ENCODE data around the gene ELOA2.
"Not testable (repeated sequence)": the region's sequence is repeated elsewhere in the genome, so short reads cannot be mapped to it uniquely, and the experiment has no call there.

ELOA2 gene, protein sequence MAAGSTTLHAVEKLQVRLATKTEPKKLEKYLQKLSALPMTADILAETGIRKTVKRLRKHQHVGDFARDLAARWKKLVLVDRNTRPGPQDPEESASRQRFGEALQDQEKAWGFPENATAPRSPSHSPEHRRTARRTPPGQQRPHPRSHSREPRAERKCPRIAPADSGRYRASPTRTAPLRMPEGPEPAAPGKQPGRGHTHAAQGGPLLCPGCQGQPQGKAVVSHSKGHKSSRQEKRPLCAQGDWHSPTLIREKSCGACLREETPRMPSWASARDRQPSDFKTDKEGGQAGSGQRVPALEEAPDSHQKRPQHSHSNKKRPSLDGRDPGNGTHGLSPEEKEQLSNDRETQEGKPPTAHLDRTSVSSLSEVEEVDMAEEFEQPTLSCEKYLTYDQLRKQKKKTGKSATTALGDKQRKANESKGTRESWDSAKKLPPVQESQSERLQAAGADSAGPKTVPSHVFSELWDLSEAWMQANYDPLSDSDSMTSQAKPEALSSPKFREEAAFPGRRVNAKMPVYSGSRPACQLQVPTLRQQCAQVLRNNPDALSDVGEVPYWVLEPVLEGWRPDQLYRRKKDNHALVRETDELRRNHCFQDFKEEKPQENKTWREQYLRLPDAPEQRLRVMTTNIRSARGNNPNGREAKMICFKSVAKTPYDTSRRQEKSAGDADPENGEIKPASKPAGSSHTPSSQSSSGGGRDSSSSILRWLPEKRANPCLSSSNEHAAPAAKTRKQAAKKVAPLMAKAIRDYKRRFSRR

DNA sequence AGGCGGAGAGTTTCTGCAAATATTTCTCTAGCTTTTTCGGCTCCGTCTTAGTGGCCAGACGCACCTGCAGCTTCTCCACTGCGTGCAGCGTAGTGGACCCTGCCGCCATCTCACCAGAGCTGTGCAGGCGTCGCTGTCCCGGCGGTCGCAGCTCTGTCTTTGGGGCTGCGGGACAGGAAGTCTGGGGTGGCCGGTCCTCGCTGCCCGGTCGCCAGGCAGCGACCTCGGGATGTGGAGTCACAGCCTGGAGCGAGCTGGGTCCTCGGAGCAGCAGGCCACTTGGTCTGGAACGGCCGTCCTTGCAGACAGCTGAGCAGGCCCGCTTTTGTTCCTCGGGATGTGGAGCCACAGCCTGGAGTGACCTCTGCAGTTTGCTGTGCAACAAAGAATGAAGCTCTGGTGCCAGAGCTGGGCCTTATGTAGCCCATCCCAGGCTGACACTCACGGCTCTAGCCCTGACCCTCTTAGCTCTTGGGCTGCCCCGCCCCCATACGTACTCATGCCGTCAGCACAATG is at the start of gene ELOA2:
TSS of gene ELOA2 (minus strand) at position 466 of the 516 bp plus-strand sequence. CDS start at position 109, 357 bp downstream.
- in situ Hi-C loops (cut with HindIII; ENCODE audit: low sequenced_read_pairs) = no loop called here

DNA sequence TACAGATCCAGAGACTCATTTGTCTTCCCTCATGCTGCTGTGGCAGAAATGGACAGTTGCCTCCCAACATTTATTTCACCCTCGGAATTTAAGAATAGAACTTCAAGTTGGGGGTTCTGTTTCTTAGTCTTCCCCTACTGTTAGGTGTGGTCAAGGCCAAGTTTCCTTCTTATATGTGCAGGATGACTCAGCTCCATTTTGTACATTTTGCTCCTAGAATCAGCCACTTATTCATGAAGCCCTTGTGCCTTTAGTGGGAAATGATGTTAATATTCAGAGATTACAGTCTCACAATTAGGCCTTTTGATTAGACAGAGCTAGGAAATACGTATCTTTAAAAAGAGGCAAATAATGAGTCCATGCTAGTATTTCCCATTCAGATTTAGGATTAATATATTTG is 46.2 kb upstream of the ELOA2 start:
- in situ Hi-C loops (cut with HindIII; ENCODE audit: low sequenced_read_pairs) = no loop called here

DNA sequence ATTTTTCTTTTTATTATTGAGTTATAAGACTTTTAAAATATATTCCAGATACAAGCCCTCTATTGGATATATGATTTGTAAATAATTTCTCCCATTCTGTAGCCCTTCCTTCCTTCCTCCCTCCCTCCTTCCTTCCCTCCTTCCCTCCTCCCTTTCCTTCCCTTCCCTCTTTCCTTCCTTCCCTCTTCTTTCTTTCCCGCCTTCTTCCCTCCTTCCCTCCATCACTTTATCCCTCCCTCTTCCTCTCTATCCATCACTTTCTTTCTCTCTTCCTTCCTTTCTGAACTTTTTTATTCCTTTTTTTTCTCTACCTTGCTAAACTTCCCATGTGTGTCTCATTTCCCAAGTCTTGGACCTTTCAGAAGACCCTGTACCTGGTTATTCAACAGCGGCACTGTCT is 45.5 kb upstream of the ELOA2 start:
- in situ Hi-C loops (cut with HindIII; ENCODE audit: low sequenced_read_pairs) = no loop called here

DNA sequence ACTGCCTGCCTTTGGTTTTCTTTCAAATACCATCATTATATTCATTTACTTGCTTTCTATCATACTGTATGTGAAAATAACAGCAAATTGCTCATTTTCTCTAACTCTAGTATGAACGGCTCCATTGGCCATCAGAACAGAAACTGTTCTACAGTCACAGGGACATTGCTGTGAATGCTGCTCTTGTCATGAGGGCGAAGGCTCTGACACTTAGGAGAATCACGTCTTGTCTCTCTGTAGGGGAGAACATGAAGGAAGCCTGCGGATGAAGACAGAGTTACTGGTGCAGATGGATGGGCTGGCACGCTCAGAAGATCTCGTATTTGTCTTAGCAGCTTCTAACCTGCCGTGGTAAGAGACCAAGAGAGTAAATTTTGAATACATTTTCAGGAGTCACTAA is 41.7 kb upstream of the ELOA2 start:
- in situ Hi-C loops (cut with HindIII; ENCODE audit: low sequenced_read_pairs) = no loop called here

DNA sequence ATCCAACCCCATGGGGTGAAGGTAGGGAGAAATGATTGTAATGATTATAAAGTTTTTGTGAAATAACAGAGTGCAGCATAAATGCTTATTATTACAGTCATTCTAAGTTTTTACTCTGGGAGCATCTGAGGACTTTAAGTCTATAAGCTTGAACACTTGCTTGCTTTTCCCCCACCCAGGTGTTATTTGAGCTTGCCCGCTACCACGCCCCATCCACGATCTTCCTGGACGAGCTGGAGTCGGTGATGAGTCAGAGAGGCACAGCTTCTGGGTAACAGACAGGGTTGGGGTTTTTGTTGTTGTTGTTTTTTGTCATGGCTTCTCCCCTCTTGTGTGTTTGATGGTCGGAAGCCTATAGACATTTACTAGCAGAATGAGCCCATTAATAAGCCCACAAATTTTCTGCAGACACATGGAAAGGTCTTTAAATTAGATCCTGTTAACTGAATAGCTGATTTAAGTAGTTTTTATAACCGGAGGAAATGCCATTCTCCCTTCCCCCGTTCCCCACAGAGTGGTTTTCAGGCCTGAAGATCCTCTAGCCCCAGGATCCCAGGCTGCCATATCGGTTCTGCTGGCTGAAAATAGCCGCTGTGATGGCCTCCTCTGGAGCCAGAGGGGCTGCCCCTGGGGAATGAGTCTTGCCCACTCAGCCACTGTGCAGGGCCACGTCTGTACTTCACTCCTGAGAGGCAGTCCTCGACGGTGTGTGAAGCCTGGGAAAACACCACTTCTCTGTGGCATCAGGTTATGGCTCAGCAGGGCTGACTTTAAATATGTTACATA is 39.9 kb upstream of the ELOA2 start:
- in situ Hi-C loops (cut with HindIII; ENCODE audit: low sequenced_read_pairs) = no loop called here

DNA sequence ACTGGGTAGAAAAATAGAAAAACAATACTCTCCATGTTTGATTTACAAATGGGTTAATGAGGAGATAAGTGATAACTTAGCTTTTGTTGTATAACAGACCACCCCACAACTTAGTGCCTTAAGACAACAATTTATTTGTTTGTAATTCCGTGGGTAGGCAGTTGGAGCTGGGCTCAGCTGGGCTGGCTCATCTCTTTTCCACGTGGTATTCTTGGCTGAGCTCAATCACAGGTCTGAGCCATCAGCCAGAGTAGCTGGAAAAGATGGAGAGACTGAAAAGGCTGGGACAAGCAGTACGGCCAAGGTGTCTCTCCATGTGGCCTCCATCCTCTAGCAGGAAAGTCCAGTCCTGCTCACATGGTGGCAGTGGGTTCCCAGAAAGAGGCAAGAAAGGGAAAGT is 32.2 kb upstream of the ELOA2 start:
- in situ Hi-C loops (cut with HindIII; ENCODE audit: low sequenced_read_pairs) = no loop called here

DNA sequence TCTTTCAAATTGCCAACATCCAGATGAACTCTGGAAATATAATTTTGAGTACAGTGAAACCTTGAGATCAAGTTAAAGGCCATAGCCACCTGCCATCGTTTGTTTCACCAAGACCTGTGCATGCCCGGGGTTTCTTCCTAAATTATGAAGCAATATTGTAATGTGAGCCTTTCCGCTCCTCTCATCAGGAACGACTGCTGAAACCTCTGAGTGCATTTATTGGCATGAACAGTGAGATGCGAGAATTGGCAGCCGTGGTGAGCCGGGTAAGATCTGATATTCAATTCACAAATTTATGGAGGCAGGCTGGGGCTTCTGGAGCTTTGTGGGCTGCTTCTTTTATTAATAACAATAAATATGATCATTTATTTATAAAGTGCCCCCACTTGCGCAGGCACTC is 27.7 kb upstream of the ELOA2 start:
- in situ Hi-C loops (cut with HindIII; ENCODE audit: low sequenced_read_pairs) = no loop called here

DNA sequence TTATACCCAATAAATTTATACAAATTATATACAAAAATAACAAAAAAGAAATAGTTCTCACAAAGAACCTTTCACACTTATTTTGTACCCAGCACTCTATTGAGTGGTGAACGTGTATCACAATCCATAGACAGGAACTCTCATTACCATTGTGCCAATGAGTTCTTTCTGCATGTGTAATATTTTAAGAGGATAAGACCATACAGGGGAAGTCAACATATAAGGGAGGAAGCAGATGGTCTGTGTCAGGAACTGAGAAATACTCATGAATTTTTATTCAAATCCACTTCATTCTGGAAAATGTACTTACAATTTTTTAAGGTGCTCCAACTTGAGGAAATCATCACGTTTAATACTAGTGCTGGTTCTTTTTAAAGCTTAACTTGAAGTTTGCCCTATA is 27.1 kb upstream of the ELOA2 start:
- in situ Hi-C loops (cut with HindIII; ENCODE audit: low sequenced_read_pairs) = no loop called here

DNA sequence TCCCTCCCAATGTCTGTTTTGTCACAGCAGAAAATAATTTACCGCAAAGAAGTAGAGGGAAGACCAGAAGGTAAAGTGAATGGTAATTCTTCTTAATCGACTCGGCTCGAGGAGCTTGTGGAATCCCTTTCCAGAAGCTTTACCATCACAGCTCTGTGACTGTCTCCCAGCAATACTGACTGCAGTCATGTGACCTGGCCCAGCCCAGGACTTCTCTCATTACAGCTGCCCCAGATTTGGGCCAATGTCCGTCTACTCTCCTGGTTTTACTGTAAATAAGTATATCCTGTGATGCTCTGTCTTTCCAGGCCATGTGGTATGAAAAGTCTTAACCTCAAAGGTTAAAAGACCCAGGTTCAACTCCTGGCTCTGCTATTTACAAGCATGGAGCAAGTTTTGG is 18.9 kb upstream of the ELOA2 start:
- in situ Hi-C loops (cut with HindIII; ENCODE audit: low sequenced_read_pairs) = no loop called here

DNA sequence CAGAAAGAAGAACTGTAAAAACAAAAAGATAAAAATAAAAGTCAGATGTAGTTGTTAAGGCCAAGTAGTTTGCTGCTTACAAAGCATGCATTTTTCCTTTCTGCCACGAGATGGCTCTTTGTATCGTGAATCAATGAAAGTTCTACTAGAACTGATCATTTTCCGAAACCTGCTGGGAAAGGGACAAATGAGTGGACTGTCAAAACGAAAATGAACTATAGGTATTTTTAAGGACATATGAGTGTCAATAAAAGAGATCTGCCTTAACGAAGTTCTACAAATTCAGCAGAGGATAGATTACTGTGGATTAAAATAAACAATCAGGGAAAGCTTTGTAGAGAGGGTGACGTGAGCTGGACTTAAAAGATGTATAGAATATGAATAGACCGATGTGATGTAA is 15.0 kb upstream of the ELOA2 start:
- in situ Hi-C loops (cut with HindIII; ENCODE audit: low sequenced_read_pairs) = no loop called here

DNA sequence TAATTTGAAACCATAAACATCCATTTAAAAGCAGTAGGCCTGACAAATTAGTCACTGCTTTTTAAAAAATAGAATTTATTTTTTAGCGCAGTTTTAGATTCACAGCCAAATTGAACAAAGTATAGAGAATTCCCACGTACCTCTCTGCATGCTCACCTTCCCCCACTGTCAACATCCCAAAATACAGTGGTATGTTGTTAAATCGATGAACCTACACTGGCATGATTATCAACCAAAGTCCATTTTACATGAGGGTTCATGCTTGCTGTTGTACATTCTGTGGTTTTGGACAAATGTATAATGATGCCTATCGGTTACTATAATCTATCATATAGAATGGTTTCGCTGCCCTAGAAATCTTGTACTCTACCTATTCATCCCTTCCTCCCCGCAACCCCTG is 5.6 kb upstream of the ELOA2 start:
- in situ Hi-C loops (cut with HindIII; ENCODE audit: low sequenced_read_pairs) = no loop called here

DNA sequence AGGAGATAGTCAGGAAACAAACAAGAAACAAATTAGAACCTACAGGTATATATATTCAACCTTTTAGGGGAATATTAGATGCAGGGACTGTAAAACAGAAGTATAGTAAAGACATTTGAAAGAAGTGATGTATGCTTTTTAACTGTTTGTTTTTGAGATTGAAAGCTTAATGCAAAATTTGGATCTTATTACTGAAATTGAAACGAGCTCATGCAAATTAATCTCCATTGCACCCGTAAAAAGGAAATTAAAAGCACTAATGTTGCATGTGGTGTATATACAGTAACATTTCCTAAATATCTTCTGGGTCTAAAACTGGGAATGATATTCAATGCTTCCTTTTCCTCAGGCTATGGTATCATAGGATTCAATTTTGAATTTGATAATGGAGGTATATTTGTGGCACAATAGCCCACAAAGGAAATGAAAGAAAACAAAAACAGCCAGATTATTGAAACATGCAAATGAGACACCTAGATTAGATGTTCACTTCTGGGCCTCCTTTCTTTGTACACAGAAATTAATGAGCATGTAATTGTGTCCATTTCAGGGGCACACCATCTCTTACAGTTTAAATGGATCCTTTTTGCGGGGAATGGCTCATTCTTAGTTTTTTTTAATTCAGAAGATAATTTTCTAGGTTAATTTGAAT is 1.6 kb upstream of the ELOA2 start:
- in situ Hi-C loops (cut with HindIII; ENCODE audit: low sequenced_read_pairs) = no loop called here

DNA sequence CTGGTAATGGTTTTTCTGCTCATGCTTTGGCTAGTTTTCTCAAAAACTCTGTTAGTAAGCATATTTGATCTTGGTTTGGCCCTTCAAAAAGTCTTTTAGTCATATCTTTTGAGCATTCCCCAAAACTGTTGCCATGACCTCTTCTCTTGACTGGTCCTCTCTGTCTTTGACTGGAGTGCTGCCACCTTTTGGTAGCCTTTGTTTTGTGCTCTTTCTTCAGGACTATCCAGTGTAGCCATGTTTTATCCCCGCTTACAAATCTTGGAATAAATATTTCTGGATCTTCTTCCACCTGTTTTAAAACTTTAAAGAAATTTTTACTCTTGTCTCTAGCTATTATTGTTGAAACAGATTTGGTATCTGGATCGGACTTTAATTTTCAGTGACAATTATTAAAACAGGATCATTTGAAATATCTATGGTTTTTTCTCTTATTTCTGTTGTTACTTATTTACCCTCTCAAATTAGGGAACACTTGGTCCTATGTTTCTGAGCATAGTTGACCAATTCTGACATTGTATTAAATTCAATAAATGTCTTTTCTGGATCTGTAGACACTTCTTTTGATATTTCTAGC is 965 bp upstream of the ELOA2 start:
- in situ Hi-C loops (cut with HindIII; ENCODE audit: low sequenced_read_pairs) = no loop called here

DNA sequence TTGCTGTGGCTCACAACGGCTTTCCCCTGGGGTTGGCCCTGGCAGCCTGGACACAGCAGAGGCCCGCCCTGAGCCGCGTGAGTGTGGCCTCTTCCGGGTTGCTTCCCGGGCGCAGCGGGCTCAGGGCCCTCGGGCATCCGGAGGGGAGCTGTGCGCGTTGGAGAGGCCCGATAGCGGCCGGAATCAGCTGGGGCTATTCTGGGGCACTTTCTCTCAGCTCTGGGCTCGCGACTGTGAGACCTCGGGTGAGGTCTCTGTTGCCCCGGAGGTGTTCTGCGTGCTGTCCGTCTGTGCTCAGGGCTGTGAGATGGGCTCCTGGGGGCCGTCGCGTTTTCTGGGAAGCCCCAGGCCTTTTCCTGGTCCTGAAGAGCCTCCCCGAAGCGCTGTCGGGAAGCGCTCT is 830 bp downstream of the ELOA2 start:
- in situ Hi-C loops (cut with HindIII; ENCODE audit: low sequenced_read_pairs) = not testable (repeated sequence)

DNA sequence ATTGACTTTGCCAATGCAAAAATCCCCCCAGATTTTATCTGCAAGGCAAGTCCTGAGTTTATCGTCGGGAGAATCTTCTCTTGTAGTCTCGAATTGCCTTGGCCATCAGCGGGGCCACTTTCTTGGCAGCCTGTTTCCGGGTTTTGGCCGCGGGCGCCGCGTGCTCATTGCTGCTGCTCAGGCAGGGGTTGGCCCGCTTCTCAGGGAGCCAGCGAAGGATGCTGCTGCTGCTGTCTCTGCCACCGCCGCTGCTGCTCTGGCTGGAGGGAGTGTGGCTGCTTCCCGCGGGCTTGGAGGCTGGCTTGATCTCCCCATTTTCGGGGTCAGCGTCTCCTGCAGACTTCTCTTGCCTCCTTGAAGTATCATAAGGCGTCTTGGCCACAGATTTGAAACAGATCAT is 2.5 kb downstream of the ELOA2 start:
- in situ Hi-C loops (cut with HindIII; ENCODE audit: low sequenced_read_pairs) = no loop called here

DNA sequence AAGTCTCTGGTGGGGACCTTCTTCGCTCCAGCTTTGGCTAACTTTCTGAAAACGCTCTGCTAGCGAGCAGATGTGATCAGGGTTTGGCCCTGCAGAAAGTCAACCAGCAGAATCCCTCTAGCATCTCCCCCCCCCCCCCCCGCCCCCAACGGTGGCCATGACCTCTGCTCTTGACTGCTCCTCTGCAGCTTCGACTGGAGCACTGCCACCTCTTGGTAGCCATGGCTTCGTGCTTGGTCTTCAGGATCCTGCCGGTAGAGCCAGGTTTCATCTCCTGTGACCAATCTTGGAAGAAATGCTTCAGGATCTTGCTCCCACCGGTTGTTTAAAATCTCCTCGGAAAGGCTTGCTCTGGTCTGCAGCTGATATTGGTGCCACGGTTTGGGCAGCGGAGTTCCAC is 4.5 kb downstream of the ELOA2 start:
- in situ Hi-C loops (cut with HindIII; ENCODE audit: low sequenced_read_pairs) = not testable (repeated sequence)

DNA sequence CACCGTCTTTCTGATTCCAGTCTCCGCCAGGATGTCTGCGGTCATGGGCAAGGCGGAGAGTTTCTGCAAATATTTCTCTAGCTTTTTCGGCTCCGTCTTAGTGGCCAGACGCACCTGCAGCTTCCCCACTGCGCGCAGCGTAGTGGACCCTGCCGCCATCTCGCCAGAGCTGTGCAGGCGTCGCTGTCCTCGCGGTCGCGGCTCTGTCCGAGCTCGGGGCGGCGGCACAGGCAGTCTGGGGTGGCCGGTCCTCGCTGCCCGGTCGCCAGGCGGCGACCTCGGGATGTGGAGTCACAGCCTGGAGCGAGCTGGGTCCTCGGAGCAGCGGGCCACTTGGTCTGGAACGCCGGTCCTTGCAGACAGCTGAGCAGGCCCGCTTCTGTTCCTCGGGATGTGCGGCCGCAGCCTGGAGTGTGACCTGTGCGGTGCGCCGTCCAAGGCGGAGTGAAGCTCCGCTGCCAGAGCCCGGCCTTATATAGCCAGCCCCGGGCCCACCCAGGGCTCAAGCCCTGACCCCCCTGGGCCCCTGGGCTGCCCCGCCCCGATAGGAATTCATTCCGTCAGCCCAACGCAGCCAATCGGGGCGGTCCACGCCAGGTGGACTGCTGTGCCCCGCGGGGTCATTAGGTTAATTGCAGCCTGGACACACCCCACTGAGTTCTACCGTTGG is 5.6 kb downstream of the ELOA2 start:
- in situ Hi-C loops (cut with HindIII; ENCODE audit: low sequenced_read_pairs) = not testable (repeated sequence)

DNA sequence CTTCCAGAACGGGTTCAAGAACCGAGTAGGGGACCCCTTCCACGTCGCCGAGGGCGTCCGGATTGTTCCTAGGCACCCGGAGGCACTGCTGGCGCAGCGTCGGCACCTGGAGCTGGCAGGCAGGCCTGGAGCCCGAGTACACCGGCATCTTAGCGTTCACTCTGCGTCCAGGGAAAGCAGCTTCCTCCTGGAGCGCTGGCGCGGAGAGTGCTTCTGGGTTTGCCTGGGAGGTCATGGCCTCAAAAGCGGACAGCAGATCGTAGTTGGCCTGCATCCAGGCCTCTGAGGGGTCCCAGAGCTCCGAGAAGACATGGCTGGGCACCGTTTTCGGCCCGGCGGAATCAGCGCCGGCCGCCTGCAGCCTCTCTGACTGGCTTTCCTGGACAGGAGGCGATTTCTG is 6.7 kb downstream of the ELOA2 start:
- in situ Hi-C loops (cut with HindIII; ENCODE audit: low sequenced_read_pairs) = not testable (repeated sequence)

DNA sequence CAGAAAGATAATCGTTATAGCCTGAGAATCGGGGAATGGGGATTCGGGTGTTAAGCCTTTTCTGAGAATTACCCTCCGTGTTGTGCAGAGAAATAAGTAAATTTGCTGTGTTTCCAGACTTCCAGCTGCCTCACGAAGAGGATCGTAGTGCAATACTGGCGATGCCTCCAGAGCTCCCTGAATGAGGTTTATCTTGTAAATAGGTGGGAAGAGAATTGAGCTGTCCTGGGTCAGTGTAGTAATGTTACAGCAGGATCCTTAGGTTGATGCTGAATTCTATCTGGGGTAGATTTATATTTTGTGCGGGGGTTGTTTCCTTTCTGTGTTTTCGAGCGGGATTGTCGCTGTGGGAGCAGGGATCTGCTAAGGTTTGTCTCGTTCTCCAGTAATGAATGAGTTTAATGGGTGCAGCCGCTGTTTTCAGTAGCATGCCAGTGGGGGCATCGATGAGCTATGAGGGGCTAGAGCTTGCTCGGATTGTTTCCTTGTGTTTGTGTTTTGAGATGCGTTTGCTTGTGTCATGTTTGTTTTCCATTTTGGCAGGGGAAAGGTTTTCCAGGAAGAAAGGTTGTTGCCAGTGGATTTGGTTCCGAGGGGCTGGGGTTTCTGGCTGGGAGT is 9.8 kb downstream of the ELOA2 start:
- in situ Hi-C loops (cut with HindIII; ENCODE audit: low sequenced_read_pairs) = not testable (repeated sequence)
